Lung microvascular endothelial cell (primary cell): ENCODE data around the gene SLC18A2. TPM values are rescaled to one million over a fixed set of nuclear protein-coding genes. Genes with fewer than 3 reads are reported as not detected.
A peak's percentile ranks its signal among the peaks of the same experiment; 100 is the strongest.
"Not testable (repeated sequence)": the region's sequence is repeated elsewhere in the genome, so short reads cannot be mapped to it uniquely, and the experiment has no call there.

Experiments
- DNase-seq, 2 donors: peaks; one replicate each; pipeline versions ENCODE4 v3.0.0 to v3.0.0-alpha.2; 2010; ENCODE audit warnings: low read depth in 2 of 2
- total RNA-seq: library from RNA; depleted of rRNA; stranded (reverse); fragments of >200 nt; gene quantifications from 2 replicates; pipeline ENCODE4 v1.2.1, GENCODE V29; 2014

The SLC18A2 gene
- total RNA-seq: under 0.01 TPM in 1 of 2 replicates, not detected in the other

DNA sequence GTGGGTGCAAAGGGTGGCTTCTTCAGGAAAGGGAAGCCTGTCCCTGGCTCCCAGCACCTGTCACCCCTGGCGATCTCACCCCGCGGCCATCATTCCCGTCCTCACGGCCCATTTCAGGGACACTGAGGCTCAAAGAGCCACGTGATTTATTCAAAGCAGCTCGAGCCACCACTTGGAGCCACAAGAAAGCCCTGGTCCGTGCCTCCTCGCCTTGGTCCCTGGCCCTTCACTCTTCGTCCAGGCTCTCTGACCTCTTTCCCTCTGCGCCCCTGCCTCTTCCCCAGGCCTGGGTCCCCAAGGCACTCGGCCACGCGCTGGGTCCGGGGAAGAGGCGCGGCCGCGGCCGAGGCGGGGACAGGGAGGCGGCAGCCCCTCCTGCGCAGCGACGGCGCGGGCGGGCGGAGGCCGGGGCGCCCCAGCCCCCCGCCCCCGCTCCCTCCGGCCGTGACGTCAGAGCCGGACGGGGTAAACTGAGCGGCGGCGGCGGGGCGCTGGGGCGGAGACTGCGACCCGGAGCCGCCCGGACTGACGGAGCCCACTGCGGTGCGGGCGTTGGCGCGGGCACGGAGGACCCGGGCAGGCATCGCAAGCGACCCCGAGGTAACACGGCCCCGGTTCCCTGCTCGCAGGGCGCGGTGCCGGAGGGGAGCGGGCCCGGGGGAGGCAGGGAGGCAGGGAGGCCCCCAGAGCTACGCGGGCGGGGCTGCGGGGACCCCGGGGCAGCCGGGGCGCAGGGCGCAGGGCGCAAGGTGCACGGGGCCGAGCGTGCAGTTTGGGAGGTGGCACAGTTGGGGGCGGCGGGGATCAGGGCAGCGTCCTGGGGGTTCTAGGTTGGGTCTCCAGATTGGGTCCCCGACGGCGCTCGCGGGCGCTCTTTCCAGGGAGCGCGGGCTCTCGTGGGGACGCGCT lies at the start of gene SLC18A2:
TSS of gene SLC18A2 (plus strand) at position 494 of the 909 bp plus-strand sequence. CDS start 580 bp downstream, outside the sequence.
- DNase-seq: no peak

DNA sequence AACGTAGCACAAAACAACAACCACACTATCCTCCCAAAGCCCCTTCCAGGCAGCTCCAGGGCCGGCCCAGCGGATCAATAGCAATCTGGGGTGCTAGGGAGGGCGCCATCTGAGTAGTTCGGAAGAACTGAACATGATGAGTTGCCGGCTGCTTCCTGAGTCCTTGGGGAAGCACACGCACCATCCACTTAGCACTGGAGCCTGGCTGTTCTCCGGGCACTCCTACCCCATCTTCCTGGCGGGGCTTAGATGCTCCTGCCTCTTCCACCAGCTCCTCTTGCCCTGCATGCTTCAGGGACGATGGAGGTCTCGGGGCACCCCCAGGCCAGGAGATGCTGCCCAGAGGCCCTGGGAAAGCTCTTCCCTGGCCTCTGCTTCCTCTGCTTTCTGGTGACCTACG lies 43.7 kb upstream of the SLC18A2 start, which contains the start of gene KCNK18:
TSS of gene KCNK18 (plus strand) at position 301 of the 400 bp plus-strand sequence. CDS start at position 301, 0 bp downstream.
- no peak for DNase-seq

DNA sequence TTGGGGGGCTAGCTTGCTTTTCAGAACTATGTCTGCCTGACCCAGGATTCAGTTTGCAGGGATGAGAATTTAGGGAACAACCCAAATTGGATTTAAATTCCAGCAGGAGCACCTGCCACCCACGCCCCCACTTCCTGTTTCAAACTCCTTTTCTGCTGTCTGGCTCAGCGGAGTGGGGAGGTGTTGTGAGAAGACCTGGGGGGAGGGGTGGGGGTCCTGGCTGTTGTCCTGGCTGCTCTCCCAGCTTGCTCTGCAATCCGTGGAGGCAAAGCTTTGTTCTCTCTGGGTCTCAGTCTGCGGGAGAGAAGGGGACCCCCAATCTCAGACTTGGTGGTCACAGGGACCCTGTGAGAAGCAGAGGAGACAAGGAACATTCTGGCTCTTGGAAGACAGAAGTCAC lies 42.8 kb upstream of the SLC18A2 start:
- DNase-seq: no peak

DNA sequence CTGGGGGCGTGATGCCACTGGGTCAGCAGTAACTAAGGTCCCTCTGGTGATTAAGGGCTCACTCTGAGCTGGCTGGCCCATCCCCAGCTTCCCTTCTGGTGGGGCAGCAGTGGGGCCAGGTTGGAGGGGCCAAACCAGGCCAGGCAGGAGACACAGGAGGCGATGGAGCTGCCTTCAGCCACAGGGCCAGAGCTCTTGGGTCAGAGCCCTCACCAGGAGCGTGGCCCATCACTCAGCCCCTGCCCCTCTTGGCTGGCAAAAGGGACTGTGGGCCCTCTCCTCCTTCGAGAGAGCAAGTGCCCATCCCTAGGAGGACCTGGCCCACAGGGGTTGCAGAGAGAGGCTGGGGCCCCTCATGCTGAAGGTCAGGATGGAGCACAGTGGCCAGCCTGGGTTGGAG lies 39.1 kb upstream of the SLC18A2 start:
- DNase-seq: no peak

GRCh38 chr10:117204316-117204715 lies 36.6 kb upstream of the SLC18A2 start:
- no peak for DNase-seq

- no peak for DNase-seq
These were observed 28.7 kb upstream of the SLC18A2 start for GRCh38 chr10:117212176-117212575.

DNA sequence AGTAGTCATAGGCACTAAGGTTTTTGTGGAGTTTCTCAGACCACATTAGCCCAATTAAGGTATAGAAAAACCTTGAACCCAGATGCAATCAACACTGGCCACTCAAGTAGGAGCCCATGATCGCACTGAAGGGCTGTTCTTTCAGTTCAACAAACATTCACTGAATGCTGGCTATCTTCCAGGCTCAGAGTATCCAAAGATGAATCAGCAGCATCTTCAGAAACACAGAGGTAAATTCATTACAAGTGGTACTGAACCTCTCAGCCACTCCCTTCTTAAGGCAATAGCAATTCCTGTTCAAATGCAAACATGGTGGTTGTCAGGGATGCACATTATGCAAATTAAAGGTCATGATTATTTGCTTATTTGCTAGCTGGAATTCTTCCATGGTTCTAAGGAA lies 26.5 kb upstream of the SLC18A2 start:
- DNase-seq: no peak

DNA sequence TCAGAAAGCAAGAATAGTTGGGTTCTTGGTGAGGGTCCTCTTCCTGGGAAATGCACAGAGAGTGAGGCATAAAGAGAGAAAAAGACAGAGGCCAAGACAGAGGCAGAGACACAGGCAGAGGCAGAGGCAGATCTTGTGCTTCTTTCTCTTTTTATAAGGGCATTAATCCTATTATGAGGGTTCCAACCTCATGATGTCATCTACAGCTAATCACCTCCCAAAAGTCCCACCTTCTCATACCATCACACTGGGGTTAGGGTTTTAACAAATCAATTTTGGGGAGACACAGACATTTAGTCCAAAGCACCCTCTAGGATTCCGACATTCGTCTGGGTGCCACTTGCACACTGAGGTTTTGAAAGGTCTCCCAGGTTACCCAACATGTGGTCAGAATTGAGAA lies 25.8 kb upstream of the SLC18A2 start:
- no peak for DNase-seq

- no peak for DNase-seq
These were observed 24.9 kb upstream of the SLC18A2 start for GRCh38 chr10:117216028-117216427.

GRCh38 chr10:117216611-117217195 lies 24.2 kb upstream of the SLC18A2 start:
- DNase-seq: peak; percentile 70 to 82

GRCh38 chr10:117217196-117217761 lies 23.6 kb upstream of the SLC18A2 start:
- DNase-seq: peak in 1 of 2 donors; percentile 15

DNA sequence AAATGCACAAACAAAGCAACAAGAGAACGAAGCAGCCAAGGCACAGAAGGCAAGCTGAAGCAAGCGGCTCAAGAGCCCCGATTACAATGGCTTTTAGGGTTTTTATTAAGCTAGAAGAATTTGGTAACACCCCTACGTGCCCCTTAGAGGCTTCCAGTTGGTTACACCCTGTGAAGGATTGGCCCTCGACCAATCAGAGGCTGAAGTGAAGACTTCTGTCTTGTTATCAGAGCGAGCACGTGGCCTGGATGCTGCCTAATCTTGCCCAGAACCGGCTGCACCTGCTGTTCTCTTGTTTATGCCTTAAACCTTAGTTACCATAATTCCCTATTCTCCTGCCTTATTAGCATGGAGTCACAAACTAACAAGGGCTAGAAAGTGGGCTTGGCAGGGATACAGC lies 22.3 kb upstream of the SLC18A2 start:
- DNase-seq: no peak

DNA sequence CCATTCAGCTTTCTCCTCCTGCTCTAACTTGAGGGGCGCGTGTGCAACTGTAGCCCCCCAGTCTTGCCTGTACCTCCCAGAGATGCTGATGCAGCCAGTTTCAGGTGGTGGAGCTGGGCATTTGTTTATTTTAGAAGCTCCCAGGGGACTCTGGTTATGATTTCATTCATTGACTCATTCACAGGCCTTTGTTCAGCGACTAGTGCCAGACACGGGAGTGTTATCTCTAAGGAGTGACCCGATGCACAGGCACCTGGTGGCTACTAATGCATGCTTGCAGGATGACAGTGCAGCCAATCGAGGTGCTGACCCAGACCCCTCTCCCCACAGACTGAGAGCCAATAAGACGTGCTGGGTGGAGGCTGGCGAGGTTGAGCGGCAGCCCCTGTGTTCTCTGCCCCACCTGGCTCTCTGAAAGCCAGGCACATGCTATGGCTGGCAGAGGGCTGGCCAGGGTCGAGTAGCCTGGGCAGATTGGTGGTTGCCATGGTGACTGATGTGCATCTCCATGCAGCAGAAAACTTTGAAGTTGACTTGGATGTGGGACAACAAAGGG lies 19.7 kb upstream of the SLC18A2 start:
- no peak for DNase-seq

- no peak for DNase-seq
These were observed 18.4 kb upstream of the SLC18A2 start for GRCh38 chr10:117222552-117222951.

GRCh38 chr10:117222976-117223692 lies 17.8 kb upstream of the SLC18A2 start:
- no peak for DNase-seq

GRCh38 chr10:117223693-117224430 lies 17.1 kb upstream of the SLC18A2 start:
- no peak for DNase-seq

DNA sequence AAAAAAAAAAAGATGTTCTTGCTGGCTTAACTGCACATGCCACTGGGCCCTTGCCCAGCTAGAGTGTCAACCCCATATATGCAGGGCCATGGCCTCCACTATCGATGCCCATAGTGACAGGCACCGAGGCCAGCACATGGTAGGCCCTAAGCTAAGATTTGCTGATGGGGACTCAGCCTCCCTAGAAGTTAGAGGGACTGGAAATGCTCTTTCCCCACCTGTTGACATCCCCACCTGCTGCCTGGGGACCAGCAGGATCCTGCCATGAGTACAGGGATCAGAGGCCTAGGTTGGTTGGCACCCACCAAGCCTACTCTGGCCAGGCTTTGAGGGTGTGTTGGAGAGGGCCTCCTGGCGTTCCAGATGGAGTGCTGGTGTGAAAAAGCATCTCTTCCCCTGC lies 16.0 kb upstream of the SLC18A2 start:
- no peak for DNase-seq

- peak; percentile 17 to 42 for DNase-seq
These were observed 14.0 kb upstream of the SLC18A2 start for GRCh38 chr10:117226813-117227451.

DNA sequence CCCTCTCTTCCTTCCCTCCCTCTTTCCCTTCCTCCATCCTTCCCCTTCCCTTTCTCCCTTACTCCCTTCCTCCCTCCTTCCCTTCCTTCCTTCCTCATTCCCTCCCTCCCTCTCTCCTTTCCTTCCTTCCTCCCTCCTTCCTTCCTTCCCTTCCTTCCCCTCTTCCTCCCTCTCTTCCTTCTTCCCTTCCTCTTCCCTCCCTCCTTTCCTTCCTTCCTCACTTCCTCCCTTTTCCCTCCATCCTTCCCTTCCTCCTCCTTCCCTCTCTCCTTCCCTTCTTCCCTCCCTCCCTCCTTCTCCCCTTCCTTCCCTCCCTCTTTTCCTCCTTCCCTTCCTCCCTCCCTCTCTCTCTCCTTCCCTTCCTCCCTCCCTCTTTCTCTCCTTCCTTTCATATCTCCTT lies 12.7 kb upstream of the SLC18A2 start:
- no peak for DNase-seq

DNA sequence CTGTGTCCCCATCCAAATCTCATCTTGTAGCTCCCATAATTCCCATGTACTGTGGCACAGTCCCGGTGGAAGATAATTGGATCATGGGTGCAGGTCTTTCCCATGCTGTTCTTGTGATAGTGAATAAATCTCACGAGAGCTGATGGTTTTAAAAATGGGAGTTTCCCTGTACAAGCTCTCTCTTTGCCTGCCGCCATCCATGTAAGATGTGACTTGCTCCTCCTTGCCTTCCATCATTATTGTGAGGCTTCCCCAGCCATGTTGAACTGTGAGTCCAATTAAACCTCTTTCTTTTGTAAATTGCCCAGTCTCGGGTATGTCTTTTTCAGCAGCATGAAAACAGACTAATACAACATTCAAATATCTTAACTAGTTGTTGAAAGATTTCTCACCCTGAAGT lies 10.8 kb upstream of the SLC18A2 start:
- not testable (repeated sequence) for DNase-seq
